Measurements from ENCODE around the gene ZNF689. TPM values are rescaled to one million over a fixed set of nuclear protein-coding genes. Genes with fewer than 3 reads are reported as not detected.

Gene ZNF689
- polyA plus RNA-seq, 1 donor: 8.6 TPM

GRCh38 chr16:30619202-30619601, 9.0 kb upstream of the ZNF689 start:
- Histone ChIP-seq H3K27me3 (ENCODE audit: control insufficient read depth, insufficient read depth, low read length) (no peaks in the 10 kb centered on the region), H3K9me3 (ENCODE audit: control insufficient read depth, low read depth, low read length) (no peaks in the 10 kb centered on the region), H3K4me1 (ENCODE audit: control insufficient read depth, insufficient read depth, low read length) (peaks cover 7% of the 10 kb centered on the region), H3K4me3 (ENCODE audit: low read length) (no peak overlapping the region), H3K36me3 (ENCODE audit: control insufficient read depth, insufficient read depth, low read length) (no peaks in the 10 kb centered on the region), H3K27ac (ENCODE audit: low read length) (peak overlapping the region; percentile 50)
- no CpG with 5 or more reads among the region's 4 CpGs for WGBS (ENCODE audit: insufficient coverage, low lambda C conversion rate)
- DNase-seq: no peak

- H3K27me3 ChIP-seq (ENCODE audit: control insufficient read depth, insufficient read depth, low read length): no peaks in the 10 kb centered on the region
- no CpG with 5 or more reads among the region's 12 CpGs for WGBS (ENCODE audit: insufficient coverage, low lambda C conversion rate)
- H3K9me3 ChIP-seq (ENCODE audit: control insufficient read depth, low read depth, low read length): no peaks in the 10 kb centered on the region
- H3K36me3 ChIP-seq (ENCODE audit: control insufficient read depth, insufficient read depth, low read length): no peaks in the 10 kb centered on the region
- peaks cover 8% of the 10 kb centered on the region for H3K4me1 ChIP-seq (ENCODE audit: control insufficient read depth, insufficient read depth, low read length)
- H3K4me3 ChIP-seq (ENCODE audit: low read length): no peak overlapping the region
- no peak for DNase-seq
- H3K27ac ChIP-seq (ENCODE audit: low read length): no peak overlapping the region
These were observed 5.3 kb upstream of the ZNF689 start for GRCh38 chr16:30615358-30616091.

GRCh38 chr16:30609002-30609925, 925 bp downstream of the ZNF689 start:
- H3K27me3 ChIP-seq (ENCODE audit: control insufficient read depth, insufficient read depth, low read length): no peaks in the 10 kb centered on the region
- H3K4me3 ChIP-seq (ENCODE audit: low read length): peak overlapping the region; percentile 72
- peaks cover 24% of the 10 kb centered on the region for H3K36me3 ChIP-seq (ENCODE audit: control insufficient read depth, insufficient read depth, low read length)
- DNase-seq: peak; percentile 23 to 76
- H3K9me3 ChIP-seq (ENCODE audit: control insufficient read depth, low read depth, low read length): no peaks in the 10 kb centered on the region
- no CpG with 5 or more reads among the region's 40 CpGs for WGBS (ENCODE audit: insufficient coverage, low lambda C conversion rate)
- peak overlapping the region; percentile 90 for H3K27ac ChIP-seq (ENCODE audit: low read length)
- peaks cover 7% of the 10 kb centered on the region for H3K4me1 ChIP-seq (ENCODE audit: control insufficient read depth, insufficient read depth, low read length)

- Histone ChIP-seq H3K27me3 (ENCODE audit: control insufficient read depth, insufficient read depth, low read length) (no peaks in the 10 kb centered on the region), H3K27ac (ENCODE audit: low read length) (no peak overlapping the region), H3K4me1 (ENCODE audit: control insufficient read depth, insufficient read depth, low read length) (peaks cover 10% of the 10 kb centered on the region), H3K4me3 (ENCODE audit: low read length) (no peak overlapping the region), H3K9me3 (ENCODE audit: control insufficient read depth, low read depth, low read length) (no peaks in the 10 kb centered on the region), H3K36me3 (ENCODE audit: control insufficient read depth, insufficient read depth, low read length) (peaks cover 33% of the 10 kb centered on the region)
- DNase-seq: no peak
- WGBS (ENCODE audit: insufficient coverage, low lambda C conversion rate): no CpG with 5 or more reads among the region's 3 CpGs
These were observed 4.2 kb downstream of the ZNF689 start for GRCh38 chr16:30606004-30606403.

GRCh38 chr16:30605158-30605557, 5.0 kb downstream of the ZNF689 start:
- Histone ChIP-seq H3K27me3 (ENCODE audit: control insufficient read depth, insufficient read depth, low read length) (no peaks in the 10 kb centered on the region), H3K9me3 (ENCODE audit: control insufficient read depth, low read depth, low read length) (no peaks in the 10 kb centered on the region), H3K4me3 (ENCODE audit: low read length) (no peak overlapping the region), H3K36me3 (ENCODE audit: control insufficient read depth, insufficient read depth, low read length) (peaks cover 33% of the 10 kb centered on the region), H3K4me1 (ENCODE audit: control insufficient read depth, insufficient read depth, low read length) (peaks cover 8% of the 10 kb centered on the region), H3K27ac (ENCODE audit: low read length) (no peak overlapping the region)
- no peak for DNase-seq
- no CpG with 5 or more reads among the region's 15 CpGs for WGBS (ENCODE audit: insufficient coverage, low lambda C conversion rate)

GRCh38 chr16:30604316-30604947, 5.8 kb downstream of the ZNF689 start:
- peak overlapping the region; percentile 33 for H3K27ac ChIP-seq (ENCODE audit: low read length)
- WGBS (ENCODE audit: insufficient coverage, low lambda C conversion rate): 100% methylated on average over 1 of the region's 49 CpGs
- H3K36me3 ChIP-seq (ENCODE audit: control insufficient read depth, insufficient read depth, low read length): peaks cover 33% of the 10 kb centered on the region

GRCh38 chr16:30603945-30604315, 6.3 kb downstream of the ZNF689 start:
- no peaks in the 10 kb centered on the region for H3K9me3 ChIP-seq (ENCODE audit: control insufficient read depth, low read depth, low read length)
- no peak overlapping the region for H3K4me3 ChIP-seq (ENCODE audit: low read length)
- DNase-seq: peak; percentile 32 to 70
- no CpG with 5 or more reads among the region's 7 CpGs for WGBS (ENCODE audit: insufficient coverage, low lambda C conversion rate)
- H3K4me1 ChIP-seq (ENCODE audit: control insufficient read depth, insufficient read depth, low read length): peaks cover 8% of the 10 kb centered on the region
- peak overlapping the region; percentile 33 for H3K27ac ChIP-seq (ENCODE audit: low read length)
- H3K27me3 ChIP-seq (ENCODE audit: control insufficient read depth, insufficient read depth, low read length): no peaks in the 10 kb centered on the region
- H3K36me3 ChIP-seq (ENCODE audit: control insufficient read depth, insufficient read depth, low read length): peaks cover 33% of the 10 kb centered on the region

More at GRCh38 chr16:30604316-30604947, 5.8 kb downstream of the ZNF689 start:
- Histone ChIP-seq H3K4me1 (ENCODE audit: control insufficient read depth, insufficient read depth, low read length) (peaks cover 8% of the 10 kb centered on the region), H3K27me3 (ENCODE audit: control insufficient read depth, insufficient read depth, low read length) (no peaks in the 10 kb centered on the region), H3K9me3 (ENCODE audit: control insufficient read depth, low read depth, low read length) (no peaks in the 10 kb centered on the region), H3K4me3 (ENCODE audit: low read length) (no peak overlapping the region)
- no peak for DNase-seq

- no peak for DNase-seq
- Histone ChIP-seq H3K4me1 (ENCODE audit: control insufficient read depth, insufficient read depth, low read length) (peaks cover 8% of the 10 kb centered on the region), H3K27me3 (ENCODE audit: control insufficient read depth, insufficient read depth, low read length) (no peaks in the 10 kb centered on the region), H3K36me3 (ENCODE audit: control insufficient read depth, insufficient read depth, low read length) (peaks cover 29% of the 10 kb centered on the region), H3K9me3 (ENCODE audit: control insufficient read depth, low read depth, low read length) (no peaks in the 10 kb centered on the region), H3K27ac (ENCODE audit: low read length) (no peak overlapping the region), H3K4me3 (ENCODE audit: low read length) (no peak overlapping the region)
- no CpG with 5 or more reads among the region's 4 CpGs for WGBS (ENCODE audit: insufficient coverage, low lambda C conversion rate)
These were observed 7.4 kb downstream of the ZNF689 start for GRCh38 chr16:30602616-30603277.

GRCh38 chr16:30601966-30602365, 8.2 kb downstream of the ZNF689 start:
- WGBS (ENCODE audit: insufficient coverage, low lambda C conversion rate): no CpG with 5 or more reads among the region's 4 CpGs
- Histone ChIP-seq H3K36me3 (ENCODE audit: control insufficient read depth, insufficient read depth, low read length) (peaks cover 22% of the 10 kb centered on the region), H3K27ac (ENCODE audit: low read length) (no peak overlapping the region), H3K4me3 (ENCODE audit: low read length) (no peak overlapping the region), H3K27me3 (ENCODE audit: control insufficient read depth, insufficient read depth, low read length) (no peaks in the 10 kb centered on the region), H3K4me1 (ENCODE audit: control insufficient read depth, insufficient read depth, low read length) (peaks cover 8% of the 10 kb centered on the region), H3K9me3 (ENCODE audit: control insufficient read depth, low read depth, low read length) (no peaks in the 10 kb centered on the region)
- no peak for DNase-seq

- Histone ChIP-seq H3K27me3 (ENCODE audit: control insufficient read depth, insufficient read depth, low read length) (no peaks in the 10 kb centered on the region), H3K36me3 (ENCODE audit: control insufficient read depth, insufficient read depth, low read length) (peaks cover 19% of the 10 kb centered on the region), H3K4me1 (ENCODE audit: control insufficient read depth, insufficient read depth, low read length) (peaks cover 8% of the 10 kb centered on the region), H3K4me3 (ENCODE audit: low read length) (no peak overlapping the region), H3K9me3 (ENCODE audit: control insufficient read depth, low read depth, low read length) (no peaks in the 10 kb centered on the region), H3K27ac (ENCODE audit: low read length) (no peak overlapping the region)
- WGBS (ENCODE audit: insufficient coverage, low lambda C conversion rate): no CpG with 5 or more reads among the region's 2 CpGs
- DNase-seq: no peak
These were observed 9.3 kb downstream of the ZNF689 start for GRCh38 chr16:30600929-30601328.

Data from large intestine (tissue), 3 donors.